Glomerular endothelial cell (primary cell): ENCODE data around the gene NASP. TPM values are rescaled to one million over a fixed set of nuclear protein-coding genes. Genes with fewer than 3 reads are reported as not detected.

Experiments used
- DNase-seq: peaks from one replicate; pipeline ENCODE4 v3.0.0-alpha.2; 2011; ENCODE audit warnings: low read depth, low spot score; ENCODE audit errors: extremely low read depth
- total RNA-seq: library from RNA; depleted of rRNA; stranded (reverse); fragments of >200 nt; gene quantifications from 2 replicates; pipeline ENCODE4 v1.2.3, GENCODE V29; 2015

The NASP gene
- total RNA-seq, 1 donor from 2014 or later = 68.8 TPM

- no peak for DNase-seq
Observed at GRCh38 chr1:45619149-45619921, 35.5 kb downstream of the NASP start.

DNA sequence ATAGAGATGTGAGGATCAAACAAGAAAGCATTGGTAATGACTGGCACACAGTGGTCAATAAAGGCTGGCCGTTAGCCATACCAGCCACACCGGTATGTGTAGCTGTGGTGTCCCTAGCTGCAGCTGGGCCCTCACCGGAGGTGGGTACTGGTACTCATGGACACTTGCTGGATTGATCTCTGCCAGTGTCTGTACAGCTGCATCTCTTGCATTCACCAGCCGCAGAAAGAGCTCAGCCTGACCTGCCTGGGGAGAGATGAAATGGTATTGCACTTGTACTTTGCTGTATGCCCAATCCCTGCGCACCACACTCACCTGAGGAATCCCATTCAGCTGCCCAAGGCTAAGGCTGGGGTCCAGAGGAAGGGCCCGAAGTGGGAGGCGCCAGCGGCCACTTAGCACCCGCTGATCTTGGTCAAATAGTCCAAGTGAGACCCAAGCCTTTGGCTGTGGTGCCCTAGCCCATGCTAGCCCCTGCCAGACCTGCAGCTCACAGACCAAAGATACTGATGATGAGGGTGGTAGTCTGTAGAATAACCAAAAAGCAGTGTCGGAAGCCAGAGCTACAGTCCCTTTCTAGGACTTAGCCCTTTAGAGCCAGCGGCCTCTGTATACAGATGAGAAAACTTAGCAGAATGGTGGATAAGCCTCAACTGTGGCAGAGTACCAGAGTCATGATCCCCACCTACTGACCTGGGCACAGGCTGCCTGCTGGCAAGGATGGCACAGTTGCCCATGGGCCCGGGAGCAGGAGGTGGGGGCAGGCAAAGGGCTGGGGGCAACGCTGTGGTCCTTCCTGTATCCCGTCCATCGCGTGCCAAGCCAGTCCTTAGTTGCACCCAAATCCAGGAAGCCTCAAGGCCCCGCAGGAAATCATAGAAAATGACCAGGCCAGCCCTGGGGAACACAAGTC lies 37.0 kb downstream of the NASP start:
- DNase-seq = no peak

GRCh38 chr1:45621501-45621836 lies 37.6 kb downstream of the NASP start:
- no peak for DNase-seq

GRCh38 chr1:45621895-45622523 lies 38.2 kb downstream of the NASP start:
- DNase-seq = no peak

DNA sequence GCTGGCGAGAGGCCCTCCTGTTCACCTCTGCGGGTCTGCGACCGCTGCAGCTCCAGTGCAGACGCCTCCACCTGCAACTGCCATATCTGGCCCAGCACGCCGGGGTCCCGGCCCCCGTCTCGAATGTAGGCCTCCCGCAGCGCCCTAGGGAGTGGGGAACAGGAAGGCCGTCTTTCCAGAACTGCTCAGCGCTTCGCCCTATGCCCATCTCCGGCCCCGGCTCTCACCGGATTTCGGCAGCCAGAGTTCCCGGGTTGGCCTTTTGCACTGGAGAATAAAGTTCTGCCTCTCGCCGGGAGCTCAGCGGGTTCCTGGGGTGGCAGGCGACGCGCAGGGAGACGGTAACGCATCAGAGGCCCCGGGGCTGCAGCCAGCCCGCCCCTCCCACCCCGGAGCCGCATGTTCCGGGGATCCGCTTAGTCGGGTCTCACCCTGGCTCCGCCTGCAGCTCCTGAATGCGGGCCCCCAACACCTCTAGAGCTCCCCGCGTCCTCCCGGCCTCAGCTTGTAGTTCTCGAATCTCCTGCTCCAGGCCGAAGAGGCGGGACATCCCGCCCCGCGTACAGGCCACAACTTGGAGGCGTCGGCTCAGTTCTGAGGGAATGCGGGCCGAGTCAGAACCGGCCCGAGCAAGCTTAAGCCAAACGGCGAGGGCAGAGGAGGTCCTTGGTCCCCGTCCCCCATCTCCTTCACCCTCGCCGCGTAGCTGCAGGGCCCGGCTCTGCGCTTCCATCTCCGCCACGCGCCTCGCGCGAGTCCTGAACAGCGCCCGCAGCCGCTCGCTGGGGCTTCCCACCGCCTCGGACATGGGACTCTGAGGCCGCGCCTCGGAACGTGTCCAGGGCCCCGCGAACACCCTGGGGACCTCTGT lies 38.9 kb downstream of the NASP start:
- DNase-seq = no peak

DNA sequence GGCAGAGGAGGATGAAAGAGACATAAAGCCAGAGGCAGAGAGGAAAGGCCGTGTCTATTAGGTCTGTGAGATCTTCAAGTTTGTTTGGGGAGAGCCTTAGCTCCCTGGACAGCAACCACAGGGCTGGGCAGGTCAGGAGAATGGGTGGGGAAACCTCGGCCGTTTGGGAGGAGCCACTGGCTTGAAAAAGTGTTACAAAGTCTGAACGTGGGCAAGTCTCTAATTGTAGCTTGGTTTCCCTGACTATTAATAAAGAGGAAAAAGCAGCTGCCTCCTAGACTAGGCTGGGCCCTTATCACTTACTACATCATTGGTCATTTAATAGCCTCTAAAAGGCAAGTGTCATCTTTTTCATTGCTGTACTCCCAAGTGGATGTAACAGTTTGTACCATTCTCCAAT lies 40.1 kb downstream of the NASP start, which contains the start of gene CCDC17:
TSS of gene CCDC17 (minus strand) at position 83 of the 400 bp plus-strand sequence. CDS start 145 bp downstream, outside the sequence.
- no peak for DNase-seq

DNA sequence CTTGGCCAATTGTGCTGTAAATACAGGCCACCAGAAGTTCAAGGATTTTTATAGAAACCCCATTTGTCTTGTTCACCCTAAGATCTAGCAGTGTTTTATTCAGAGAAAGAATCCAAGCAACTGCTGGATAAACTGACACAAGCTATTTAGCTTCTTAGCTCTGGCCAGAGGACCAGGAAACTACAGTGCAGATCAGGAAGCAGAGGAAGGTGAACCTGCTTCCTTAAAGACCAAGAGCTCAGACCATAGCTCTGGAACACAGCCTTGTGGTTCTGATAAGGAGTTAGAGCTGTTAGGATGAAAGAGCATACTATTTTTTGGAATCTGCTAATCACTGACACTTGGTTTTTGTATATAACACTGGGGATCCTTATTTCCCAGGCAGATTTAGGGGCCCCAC lies 45.2 kb downstream of the NASP start:
- DNase-seq = peak; percentile 52

DNA sequence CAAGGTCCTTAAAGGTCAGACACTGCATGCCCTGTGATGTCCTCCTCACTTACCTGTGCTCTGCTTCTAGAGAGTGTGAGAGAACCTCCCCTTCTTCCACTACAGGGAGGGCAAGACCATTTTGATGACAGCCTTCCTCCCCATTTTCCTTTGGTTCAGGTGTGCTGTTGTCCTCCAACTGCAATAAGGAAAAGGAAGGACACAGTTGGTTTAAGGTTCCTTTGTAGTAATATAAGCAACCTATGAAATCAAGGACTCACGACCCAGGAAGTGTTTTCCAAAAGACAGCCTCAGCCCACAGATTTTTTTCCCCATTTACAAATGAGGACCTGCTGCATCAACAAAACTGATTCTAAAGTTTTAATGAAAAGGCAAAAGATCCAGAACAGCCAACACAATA lies 46.6 kb downstream of the NASP start:
- no peak for DNase-seq

DNA sequence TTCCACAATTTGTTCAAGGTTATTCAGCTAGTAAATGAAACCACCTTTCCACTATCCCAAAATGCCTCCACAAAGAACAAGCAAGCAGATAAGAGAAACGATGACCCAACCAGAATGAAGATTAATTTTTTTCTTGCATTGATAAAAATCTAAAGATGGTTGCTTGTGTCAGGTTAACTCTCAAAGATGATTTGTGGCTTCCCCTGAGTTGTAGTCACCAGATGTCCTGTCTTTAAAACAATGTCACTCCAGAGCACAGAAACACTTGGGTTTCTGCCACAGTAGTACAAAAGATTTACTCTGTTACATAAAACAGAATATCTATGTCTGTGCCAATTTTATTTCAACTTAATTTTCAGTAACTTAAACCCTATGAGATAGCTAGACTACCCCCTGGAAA lies 51.4 kb downstream of the NASP start:
- DNase-seq = no peak

- no peak for DNase-seq
Observed at GRCh38 chr1:45640293-45640692, 56.5 kb downstream of the NASP start.

DNA sequence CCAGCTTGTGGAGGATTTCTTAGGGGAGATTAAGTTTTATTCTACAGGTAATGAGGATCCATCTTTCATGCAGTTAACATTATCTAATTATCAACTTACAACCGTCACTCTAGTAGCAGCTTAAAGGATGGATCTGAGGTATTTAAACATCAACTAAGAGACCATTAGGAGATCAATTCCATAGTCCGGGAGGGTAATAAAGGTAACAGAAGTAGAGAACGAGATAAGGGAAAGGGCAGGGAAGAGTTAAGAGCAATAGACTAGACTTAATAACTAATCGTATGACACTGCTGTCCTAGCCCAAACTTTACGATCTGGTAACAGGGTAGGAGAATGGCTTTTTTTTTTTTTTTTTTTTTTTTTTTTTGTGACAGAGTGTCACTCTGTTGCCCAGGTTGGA lies 59.5 kb downstream of the NASP start:
- DNase-seq = no peak

DNA sequence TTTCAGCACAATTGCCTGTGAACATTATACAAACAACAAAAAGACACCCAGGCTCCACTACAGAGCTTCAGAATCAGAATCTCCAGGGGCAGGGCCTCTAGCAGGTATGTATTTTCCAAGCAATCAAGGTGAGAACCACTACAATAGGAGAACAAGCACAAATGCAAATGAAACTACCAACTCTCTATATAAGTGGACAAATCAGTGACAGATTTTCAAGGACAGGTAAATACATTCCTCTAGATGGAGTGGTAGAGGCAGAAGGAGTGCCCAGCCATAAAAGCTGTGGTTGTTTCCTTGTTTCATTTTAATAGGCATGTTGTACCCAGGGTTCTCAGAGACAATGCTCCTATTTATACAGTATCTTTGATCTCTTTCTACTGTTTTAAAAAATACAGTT lies 60.1 kb downstream of the NASP start:
- no peak for DNase-seq

GRCh38 chr1:45644661-45645060 lies 60.8 kb downstream of the NASP start:
- no peak for DNase-seq

- no peak for DNase-seq
Observed at GRCh38 chr1:45647248-45648021, 63.6 kb downstream of the NASP start.

- DNase-seq = no peak
Observed at GRCh38 chr1:45654540-45655280, 70.9 kb downstream of the NASP start.

DNA sequence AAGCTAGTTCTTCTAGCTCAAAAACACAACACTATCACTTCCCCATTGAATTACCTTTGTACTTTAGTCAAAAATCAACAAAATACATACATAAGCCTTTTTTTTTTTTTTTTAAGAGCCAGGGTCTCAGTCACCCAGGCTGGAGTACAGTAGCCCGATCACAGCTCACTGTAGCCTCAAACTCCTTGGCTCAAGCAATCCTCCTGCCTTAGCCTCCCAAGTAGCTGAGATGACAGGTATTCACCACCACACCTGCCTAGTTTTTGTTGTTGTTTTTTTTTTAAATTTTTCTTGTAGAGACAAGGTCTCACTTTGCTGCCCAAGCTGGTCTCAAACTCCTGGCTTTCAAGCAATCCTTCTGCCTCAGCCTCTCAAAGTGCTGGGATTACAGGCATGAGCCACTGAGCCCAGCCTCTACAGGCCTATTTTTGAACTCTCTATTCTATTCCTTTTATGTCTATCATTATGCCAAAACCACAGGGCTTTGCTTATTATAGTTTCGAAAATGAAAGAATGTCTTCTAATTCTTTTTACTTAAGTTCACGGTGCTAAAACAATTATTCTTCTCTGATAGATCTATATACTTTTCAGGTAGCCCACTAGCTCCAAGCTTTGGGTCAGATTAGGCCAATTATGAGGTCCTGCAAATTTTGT lies 72.9 kb downstream of the NASP start:
- DNase-seq = no peak

GRCh38 chr1:45658171-45658570 lies 74.3 kb downstream of the NASP start:
- DNase-seq = no peak

DNA sequence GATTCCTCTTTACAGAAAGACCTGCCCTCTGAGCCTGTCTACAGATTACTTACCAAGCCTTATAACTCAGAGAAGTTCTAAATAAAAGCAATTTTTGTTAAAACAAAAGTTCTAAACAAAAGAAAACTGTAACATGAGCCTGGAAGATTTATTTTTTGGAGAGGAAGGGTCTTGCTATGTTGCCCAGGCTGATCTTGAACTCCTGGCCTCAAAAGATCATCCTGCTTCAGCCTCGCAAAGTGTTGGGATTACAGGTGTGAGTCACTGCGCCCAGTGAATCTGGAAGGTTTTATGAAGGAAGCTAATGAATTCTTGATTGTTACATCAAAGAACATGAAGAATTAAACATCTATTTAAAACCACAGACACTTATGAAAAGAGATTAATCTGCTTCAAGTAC lies 75.4 kb downstream of the NASP start:
- no peak for DNase-seq

GRCh38 chr1:45660336-45660735 lies 76.5 kb downstream of the NASP start:
- no peak for DNase-seq
